Dermis lymphatic vessel endothelial cell (primary cell): Measurements from ENCODE around the gene ACOX2. TPM values are rescaled to one million over a fixed set of nuclear protein-coding genes. Genes with fewer than 3 reads are reported as not detected.

Experiments
- total RNA-seq: library from RNA; depleted of rRNA; stranded (reverse); fragments of >200 nt; gene quantifications from 2 replicates; pipeline ENCODE4 v1.2.1, GENCODE V29; 2014

ACOX2 gene
- total RNA-seq, result 0.77 and 1.3 TPM in 2 replicates

DNA sequence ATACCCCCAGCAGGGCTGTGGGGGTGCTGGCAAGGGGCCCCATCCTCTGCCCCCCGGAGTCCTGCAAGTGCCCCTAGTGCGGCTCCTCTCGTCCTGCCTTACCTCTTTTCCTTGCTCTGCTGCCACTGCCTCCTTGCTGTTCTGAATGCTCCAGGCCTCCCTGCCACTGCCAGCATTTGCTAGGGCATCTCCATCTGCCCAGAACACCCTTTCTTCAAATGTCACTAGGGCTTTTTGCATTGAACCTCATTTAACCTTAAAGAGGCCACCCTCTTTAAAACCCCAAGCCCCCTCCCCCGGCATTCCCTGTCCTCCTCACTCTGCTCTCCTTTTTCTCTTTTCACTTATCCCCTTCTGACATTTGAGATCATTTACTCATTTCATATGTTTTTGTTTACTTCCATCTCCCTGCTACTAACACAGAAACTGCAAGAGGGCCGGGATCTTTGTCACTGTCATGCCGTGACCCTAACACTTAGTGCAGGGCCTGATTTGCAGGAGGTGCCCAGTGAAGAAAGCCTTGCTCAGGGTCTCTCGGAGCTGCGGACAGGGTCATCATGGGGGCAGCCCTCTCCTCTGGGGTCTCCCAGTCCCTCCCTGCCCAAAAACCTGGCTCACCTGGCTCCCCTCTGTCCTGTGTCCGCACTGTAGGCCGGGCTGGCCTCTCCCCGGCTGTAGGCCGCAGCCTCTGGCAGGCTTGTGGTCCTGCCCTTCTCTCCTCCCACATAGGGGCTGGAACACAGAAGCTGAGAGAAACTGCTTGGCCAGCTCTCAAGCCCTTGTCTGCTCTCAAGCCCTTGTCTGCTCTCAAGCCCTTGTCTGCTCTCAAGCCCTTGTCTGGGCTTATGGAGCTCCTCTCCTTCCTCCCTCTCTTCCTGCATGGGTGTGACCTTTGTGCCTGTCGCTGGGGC, at the start of gene ACOX2:
ACOX2 (minus strand) TSS at position 690 of the 911 bp plus-strand sequence. CDS start 2,084 bp downstream, outside the sequence.

DNA sequence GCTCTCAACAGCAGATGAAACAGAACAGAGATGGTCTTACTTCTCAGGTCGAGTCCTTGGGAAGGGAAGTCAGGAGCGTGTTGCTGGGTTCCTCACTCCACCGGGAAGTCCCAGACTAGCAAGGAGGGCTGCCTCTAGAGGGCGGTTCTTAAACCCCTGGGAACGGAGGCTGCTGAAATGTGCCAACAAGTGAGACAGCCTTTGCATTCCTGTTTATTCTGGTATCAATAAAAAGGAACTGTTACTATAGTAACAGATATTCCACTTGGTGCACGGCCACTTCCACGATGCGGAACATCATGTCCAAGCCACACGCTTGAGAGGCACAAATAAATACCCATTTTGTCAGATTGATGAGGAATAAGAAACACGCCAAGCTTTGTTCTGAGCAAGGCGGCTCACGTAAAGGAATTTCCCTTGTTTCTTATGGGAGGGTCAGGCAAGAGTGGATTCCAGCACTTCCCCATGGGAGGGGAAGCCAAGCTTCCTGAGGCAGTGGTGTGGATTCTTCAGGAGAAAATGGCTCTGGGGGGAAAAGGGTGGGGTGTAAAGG, 40.4 kb upstream of the ACOX2 start, which contains the start of gene FAM107A:
FAM107A (minus strand) TSS at position 123 of the 553 bp plus-strand sequence. CDS start 7,531 bp downstream, outside the sequence.

DNA sequence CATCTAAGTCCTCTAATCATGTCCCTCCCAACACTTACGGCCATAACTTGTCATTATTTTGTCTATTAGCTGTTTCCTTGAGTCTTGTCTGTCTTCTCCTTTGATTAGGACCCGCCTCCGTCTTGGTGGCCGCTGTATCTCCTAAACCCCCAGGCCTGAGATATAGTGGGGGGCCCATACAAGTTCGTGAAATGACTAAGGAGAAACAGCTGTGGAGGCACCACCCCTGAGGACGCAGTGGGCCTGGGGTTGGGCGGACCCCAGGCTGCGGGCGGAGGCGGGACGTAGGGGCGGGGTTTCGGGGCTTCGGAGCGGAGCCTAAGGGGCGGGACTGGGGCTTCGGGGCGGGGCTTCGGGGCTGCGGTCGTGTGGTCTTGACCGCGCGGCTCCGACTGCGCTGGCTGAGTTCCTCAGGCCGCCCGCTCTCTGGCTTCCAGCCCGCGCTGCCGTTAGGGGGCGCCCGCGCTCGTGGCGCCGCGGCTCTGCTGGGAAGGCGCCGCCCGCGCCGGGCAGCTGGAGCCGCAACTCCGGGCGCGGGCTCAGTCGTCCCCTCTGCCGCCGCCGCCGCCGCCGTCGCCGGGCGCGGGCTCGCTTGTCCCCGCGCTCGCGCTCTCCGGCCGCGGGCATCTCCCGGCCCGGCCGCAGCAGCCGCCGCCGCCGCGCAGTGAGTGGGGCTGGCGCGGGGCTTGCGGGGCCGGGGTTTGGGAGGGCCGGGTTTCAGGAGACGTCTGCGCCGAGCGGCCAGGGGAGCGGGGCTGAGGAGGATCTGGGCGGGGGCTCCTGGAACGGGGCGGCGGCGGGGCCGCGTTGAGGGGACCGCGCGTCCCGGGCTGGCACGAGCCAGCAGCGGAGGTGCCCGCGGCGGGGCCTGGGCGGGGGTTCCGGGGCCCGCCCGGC, 45.2 kb downstream of the ACOX2 start, which contains the start of gene KCTD6:
KCTD6 (plus strand) TSS at position 591 of the 897 bp plus-strand sequence. CDS start 6,660 bp downstream, outside the sequence.

Other genes starting within 250 kb of the ACOX2 start
- 15.5 and 16.1 TPM in 2 replicates for gene RPP14, start 230.9 kb downstream of the ACOX2 start, total RNA-seq
- 7.7 and 10.4 TPM in 2 replicates for gene HTD2, start 230.7 kb downstream of the ACOX2 start, total RNA-seq
- 21.6 and 27.2 TPM in 2 replicates for gene PXK, start 204.3 kb downstream of the ACOX2 start, total RNA-seq
- 60.3 and 80.1 TPM in 2 replicates for gene PDHB, start 103.4 kb downstream of the ACOX2 start, total RNA-seq
- 6.0 and 6.7 TPM in 2 replicates for gene KCTD6, start 45.1 kb downstream of the ACOX2 start, total RNA-seq
- 0.09 and 0.11 TPM in 2 replicates for gene FAM107A, start 40.2 kb upstream of the ACOX2 start, total RNA-seq
- not detected in 2 replicates for gene FAM3D, start 129.6 kb upstream of the ACOX2 start, total RNA-seq